T1000 (cell line): ENCODE results near the gene TGFB1I1.
"Not testable (repeated sequence)": the region's sequence is repeated elsewhere in the genome, so short reads cannot be mapped to it uniquely, and the experiment has no call there.

Experiments
- DNase-seq: peaks from one replicate; lab custom pipeline; 2025; ENCODE audit warnings: mixed read lengths; lab: John Stamatoyannopoulos, UW

Gene TGFB1I1

DNA sequence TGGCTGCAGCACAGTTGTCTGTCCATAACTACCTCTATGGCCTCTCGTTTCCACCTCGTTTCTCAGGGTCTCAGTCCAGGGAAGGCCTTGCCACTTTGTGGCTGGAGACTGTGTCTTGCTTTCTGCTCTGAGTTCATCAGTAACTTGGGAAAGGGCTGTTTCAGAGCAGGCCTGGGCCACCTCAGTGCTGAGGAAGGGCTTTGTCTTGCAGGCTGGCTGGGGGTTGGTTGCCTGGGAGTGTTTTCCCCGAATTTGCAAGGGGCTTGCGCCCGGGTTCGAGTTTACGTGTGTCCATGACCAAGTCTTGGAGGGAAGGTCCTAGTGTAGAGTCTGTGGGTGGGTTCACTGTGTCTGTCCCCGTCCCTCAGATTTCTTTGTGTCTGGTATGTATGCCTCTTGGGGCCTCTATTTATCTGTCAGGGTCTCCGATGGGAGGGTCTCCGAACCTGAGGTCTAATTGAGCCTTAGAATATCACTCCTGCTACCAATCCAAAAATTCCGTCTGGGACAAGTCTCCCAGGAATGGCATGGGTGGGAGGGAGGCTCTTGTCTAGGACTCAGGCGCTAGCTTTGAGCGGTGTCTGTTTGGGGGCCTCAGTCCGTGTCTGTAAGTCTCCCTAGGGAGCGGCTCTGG lies 594 bp upstream of the TGFB1I1 start:
- no peak for DNase-seq

GRCh38 chr16:31472709-31473203 lies 804 bp downstream of the TGFB1I1 start:
- peak; percentile 91 for DNase-seq

DNA sequence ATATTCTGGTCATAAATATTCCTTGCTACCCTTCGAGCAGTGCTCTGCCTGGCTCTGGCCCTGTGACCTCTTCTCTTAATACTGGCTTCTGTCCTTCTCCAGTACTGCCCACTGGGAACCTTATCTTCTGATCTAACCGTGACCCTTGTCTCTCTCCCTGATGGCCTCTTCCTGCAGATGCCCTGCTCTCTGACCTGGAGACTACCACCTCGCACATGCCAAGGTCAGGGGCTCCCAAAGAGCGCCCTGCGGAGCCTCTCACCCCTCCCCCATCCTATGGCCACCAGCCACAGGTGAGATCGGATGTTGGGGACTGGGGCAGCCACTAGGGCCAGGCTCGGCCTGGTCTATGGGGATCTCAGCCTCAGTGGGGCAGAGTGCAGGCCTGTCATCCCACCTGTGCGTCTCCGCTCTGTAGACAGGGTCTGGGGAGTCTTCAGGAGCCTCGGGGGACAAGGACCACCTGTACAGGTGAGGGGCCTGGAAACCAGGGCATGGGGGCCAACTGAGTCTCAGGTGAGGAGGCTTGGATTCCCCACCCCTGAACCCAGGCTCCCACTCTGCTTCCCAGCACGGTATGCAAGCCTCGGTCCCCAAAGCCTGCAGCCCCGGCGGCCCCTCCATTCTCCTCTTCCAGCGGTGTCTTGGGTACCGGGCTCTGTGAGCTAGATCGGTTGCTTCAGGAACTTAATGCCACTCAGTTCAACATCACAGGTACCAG lies 1.5 kb downstream of the TGFB1I1 start:
- no peak for DNase-seq

DNA sequence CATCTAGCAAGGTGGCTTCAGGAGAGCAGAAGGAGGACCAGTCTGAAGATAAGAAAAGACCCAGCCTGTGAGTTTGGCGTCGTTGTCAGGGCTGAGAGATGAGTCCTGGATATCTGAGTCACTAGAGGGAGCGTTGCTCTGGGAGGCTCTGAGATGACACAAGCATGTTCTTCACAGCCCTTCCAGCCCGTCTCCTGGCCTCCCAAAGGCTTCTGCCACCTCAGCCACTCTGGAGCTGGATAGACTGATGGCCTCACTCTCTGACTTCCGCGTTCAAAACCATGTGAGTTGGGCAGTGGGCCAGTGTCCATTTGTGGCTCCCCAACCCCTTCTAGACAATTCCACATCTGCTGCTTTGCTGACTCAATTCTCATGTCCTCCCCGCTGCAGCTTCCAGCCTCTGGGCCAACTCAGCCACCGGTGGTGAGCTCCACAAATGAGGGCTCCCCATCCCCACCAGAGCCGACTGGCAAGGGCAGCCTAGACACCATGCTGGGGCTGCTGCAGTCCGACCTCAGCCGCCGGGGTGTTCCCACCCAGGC lies 2.3 kb downstream of the TGFB1I1 start:
- DNase-seq, result no peak

- DNase-seq, result no peak
Measured at GRCh38 chr16:31474773-31475738, 3.1 kb downstream of the TGFB1I1 start.

DNA sequence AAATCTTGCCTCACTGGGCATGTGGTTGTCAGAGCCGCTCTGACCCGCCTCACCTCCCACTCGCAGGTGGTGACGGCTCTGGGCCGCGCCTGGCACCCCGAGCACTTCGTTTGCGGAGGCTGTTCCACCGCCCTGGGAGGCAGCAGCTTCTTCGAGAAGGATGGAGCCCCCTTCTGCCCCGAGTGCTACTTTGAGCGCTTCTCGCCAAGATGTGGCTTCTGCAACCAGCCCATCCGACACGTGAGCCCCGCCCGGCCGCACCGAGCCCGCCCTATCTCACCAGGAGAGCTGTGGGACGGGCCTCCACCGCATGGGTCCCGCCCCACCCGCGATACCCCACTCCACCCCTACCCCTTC lies 4.0 kb downstream of the TGFB1I1 start:
- no peak for DNase-seq

GRCh38 chr16:31476303-31477219 lies 4.6 kb downstream of the TGFB1I1 start:
- DNase-seq, result no peak

DNA sequence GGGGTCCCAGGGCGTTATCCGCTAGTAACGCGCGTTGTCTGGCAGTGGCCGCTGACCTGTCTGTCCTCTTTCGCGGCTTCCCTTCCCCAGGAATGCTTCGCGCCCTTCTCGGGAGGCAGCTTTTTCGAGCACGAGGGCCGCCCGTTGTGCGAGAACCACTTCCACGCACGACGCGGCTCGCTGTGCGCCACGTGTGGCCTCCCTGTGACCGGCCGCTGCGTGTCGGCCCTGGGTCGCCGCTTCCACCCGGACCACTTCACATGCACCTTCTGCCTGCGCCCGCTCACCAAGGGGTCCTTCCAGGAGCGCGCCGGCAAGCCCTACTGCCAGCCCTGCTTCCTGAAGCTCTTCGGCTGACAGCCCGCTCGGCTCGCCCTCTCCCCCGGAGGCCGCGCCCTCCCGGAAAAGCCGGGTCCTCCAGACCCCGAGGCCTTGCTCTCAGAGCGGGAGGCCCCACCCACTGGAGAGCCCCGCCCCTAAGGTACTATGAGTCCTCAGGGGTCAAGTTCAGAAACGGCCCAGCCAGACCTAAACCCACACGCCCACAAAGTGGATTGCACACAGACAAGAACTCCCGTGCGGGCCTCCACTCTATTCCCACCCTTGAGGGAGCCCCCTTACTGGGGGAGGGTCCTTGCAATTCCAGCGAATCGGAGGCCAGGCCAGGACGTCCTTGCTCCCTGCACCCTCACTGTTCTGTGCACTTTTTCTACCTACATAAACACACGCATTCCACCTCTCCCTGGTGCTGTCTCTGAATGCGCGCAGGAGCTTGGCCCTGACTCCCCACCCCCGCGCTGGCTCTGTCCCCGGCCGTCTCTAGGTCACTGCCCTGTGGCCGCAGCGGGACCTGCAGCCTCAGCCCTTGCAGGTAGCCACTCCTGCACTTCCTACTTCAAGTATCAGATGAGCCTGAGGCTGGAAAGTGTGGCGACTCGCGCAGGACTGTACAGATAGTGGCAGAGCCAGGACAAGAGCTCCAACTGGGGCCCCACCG lies 5.6 kb downstream of the TGFB1I1 start:
- DNase-seq, result no peak

- no peak for DNase-seq
Measured at GRCh38 chr16:31478956-31479355, 7.0 kb downstream of the TGFB1I1 start.

DNA sequence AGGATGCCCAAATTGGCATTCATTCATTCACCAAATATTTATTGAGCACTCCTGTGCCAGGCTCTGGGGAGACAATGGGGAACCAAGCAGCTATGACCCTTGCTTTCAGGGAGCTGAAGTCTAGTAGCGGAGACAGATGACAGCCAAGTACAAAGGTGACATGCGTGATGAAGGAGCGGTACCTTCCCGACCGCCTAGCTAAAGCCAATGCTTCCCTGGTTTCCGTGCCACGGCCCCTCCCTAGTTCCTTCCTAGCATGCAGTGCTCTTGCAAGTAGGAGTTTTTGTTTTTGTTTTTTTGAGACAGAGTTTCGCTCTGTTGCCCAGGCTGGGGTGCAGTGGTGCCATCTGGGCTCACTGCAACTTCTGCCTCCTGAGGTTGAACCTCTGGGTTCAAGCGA lies 7.8 kb downstream of the TGFB1I1 start:
- DNase-seq, result no peak

DNA sequence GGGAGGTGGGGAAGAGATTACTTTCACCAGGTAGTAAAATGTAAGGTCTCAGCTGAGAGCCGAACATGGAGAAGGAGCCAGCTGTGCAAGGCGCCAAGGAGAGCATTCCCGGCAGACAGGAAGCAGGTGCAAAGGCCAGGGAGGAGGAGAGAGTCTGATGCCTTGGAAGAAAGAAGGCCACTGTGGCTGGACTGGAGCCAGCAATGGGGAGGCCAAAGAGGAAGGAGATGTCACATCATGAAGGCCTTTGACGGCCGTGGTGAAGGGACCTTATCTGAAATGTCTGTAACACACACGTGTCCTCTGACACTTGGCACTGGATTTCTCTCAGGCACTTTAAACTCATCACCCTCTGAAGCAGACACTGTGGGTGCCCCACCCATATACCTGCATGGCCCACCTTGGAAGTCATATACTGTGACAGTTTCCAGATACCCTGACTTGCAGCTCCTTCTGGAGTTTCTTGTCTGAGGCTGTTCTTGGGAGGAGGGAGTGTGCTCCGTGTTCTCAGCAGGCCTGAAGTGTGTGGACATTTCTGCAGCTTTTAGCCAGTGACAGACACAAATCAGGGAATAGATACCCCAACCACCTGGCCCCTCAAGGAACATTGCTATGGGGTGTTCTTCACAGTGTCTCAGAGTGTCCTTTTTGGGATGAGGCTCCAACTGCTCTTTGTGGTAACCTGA lies 9.0 kb downstream of the TGFB1I1 start:
- no peak for DNase-seq

GRCh38 chr16:31483081-31483480 lies 11.1 kb downstream of the TGFB1I1 start, which contains the start of gene SLC5A2:
Gene SLC5A2, plus strand, starts transcription at chr16:31483123. Its CDS starts 14 bp downstream, at chr16:31483137.
- DNase-seq, result no peak

- DNase-seq, result not testable (repeated sequence)
Measured at GRCh38 chr16:31484048-31484447, 12.1 kb downstream of the TGFB1I1 start.

GRCh38 chr16:31484491-31485171 lies 12.7 kb downstream of the TGFB1I1 start:
- no peak for DNase-seq

- DNase-seq, result no peak
Measured at GRCh38 chr16:31485571-31485970, 13.6 kb downstream of the TGFB1I1 start.

DNA sequence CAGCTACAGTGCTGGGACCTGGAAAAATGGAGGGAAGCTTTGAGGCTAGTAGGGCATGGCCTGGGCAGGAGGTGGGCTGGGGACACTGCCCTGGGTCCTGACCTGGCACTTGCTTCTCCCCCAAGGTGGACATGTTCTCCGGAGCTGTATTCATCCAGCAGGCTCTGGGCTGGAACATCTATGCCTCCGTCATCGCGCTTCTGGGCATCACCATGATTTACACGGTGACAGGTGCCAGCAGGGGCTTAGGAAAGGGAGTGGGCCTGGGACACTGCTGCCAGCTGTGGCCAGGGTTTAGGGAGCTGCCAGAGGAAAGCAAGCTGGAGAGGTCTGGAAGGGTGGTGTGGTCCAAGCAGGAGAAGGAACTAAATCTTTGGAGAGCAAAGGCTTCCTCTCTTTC lies 14.1 kb downstream of the TGFB1I1 start:
- DNase-seq, result no peak

DNA sequence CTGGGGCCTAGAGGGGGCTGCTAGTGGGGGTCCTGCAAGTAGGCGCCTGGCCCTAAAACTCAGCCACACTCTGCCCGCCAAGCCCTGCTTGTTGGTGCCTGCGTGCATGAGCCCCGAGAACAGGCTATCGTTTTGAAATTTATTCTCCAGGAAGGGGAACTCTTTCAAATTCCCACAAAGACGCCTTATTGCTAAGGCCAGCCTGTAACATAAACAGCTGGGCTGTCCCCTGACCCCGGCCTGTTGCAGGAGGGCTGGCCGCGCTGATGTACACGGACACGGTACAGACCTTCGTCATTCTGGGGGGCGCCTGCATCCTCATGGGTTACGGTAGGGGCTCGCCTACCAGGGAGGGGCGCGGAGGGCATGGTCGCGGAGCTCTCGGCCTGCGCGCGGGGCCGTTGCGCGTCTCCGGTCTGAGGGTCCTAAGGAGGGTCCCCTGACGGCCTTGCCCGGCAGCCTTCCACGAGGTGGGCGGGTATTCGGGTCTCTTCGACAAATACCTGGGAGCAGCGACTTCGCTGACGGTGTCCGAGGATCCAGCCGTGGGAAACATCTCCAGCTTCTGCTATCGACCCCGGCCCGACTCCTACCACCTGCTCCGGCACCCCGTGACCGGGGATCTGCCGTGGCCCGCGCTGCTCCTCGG lies 15.2 kb downstream of the TGFB1I1 start:
- no peak for DNase-seq
